Medulla oblongata (tissue), 1 donor: ENCODE data around the gene PICALM.
"Not testable (repeated sequence)": the region's sequence is repeated elsewhere in the genome, so short reads cannot be mapped to it uniquely, and the experiment has no call there.

Experiments
- DNase-seq: peaks from one replicate; pipeline ENCODE4 v3.0.0-alpha.2; 2015; ENCODE audit errors: extremely low spot score

The PICALM gene

DNA sequence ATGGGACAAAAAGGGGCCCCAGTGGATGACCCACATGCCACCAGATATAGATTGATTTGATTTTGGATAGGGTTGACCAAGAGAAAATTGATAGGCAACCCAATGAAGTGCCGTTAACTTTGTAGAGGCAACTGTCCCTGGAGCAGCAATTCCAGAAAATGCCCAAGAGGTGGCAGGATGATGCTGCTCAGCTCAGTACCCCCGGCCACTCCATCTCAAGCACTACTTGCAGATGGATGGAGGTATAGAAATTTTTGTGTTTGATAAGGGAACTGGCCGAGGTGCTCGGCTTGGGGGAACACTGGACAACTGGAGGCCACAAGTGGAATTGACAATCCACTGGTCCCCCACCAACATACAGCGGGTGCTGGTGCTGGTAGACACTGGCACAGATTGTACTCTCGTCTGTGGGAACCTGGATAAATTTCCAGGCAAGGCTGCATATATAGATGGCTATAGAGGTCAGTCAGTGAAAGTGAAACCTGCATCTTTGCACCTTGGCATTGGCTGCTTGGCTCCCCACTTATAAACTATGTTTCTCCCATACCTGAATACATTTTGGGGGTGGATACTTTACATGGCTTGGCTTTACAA lies 127.4 kb downstream of the PICALM start:
- DNase-seq: peak; percentile 76

DNA sequence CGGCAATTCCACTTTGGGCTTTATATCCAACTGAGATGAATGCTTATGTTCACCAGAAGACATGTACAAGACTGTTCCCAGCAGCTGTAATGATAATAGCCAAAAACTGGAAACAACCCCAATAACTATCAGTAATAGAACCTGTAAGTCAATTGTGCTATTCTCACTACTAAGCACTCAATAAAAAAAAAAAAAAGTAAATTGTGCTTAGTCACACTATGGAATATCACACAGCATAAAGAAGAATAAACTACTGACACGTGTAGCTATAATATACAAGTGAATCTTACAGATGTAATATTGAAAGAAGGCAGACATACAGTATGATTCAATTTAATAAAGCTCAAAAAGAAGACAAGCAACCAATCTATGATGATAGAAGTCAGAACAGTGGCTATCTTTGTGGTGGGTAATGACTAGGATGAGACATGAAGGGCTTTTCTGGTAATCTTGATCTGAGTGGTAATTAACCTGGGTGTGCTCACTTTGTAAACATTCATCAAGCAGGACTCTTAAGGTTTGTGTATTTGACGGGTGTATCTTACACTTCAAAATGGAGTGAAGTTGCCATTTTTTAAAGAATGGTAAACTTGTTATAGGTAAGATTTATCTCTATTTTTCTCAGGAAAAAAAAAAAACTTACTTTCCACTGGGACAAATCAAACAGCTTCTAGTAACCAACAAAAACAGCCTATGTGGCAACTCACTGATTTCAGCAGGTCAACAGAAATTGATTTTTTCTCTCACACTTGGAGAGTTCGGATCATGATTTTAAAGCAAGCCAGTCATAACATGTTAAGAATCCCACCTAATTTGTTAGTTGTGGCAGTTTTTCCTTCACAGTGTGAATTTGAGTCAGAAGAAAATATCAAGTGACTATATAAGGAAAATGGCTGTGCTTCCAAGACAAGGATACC lies 129.5 kb downstream of the PICALM start:
- DNase-seq: no peak

GRCh38 chr11:85937835-85938234 lies 131.0 kb downstream of the PICALM start:
- DNase-seq: no peak

DNA sequence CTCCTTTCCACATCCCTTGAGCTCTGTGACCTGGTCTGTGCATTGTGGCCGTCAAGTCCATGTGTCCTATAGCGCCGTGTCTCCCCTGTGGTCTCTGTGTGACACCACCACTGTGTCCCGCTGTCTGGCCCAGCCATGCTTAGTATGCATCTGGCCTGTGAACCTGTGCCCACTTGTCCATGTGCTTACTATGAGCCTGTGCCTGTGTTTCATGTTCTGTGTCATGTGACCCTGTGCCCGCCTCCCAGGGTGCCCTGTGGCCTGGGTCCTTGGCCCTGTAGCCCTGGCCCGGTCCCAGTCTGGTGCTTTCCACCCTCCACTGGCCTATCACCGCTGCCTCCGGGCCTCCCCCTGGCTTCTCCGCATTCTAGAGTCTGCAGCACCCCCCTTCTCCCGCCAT lies 133.1 kb downstream of the PICALM start:
- DNase-seq: no peak

DNA sequence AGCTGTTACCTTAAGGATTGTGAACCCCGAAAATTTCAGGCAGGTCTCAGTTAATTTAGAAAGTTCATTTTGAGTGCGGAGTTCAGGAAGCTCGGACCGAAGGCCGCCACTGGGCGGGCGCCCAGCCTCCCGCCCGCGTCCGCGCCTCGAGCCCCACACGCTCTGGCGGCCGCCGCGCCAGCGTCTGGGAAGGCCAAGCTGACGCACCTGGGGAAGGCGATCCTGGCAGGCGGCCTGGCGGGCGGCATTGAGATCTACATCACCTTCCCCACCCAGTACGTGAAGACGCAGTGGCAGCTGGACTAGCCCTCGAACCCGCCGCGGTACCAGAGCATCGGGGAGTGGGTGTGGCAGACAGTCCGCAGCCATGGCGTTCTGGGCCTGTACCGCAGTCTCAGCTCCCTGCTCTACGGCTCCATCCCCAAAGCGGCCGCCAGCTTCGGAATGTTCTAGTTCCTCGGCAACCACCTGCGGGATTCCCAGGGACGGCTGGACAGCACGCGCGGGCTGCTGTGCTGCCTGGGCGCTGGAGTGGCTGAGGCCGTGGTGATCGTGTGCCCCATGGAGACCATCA lies 134.2 kb downstream of the PICALM start:
- DNase-seq: no peak

- no peak for DNase-seq
These were observed 138.0 kb downstream of the PICALM start for GRCh38 chr11:85930879-85931366.

DNA sequence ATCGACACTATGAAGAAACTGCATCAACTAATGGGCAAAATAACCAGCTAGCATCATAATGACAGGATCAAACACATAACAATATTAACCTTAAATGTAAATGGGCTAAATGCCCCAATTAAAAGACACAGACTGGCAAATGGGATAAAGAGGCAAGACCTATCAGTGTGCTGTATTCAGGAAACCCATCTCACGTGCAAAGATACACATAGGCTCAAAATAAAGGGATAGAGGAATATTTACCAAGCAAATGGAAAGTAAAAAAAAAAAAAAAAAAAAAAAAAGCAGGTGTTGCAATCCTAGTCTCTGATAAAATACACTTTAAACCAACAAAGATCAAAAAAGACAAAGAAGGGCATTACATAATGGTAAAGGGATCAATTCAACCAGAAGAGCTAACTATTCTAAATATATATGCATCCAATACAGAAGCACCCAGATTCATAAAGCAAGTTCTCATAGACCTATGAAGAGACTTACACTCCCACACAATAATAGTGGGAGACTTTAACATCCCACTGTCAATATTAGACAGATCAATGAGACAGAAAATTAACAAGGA lies 142.2 kb downstream of the PICALM start:
- DNase-seq: not testable (repeated sequence)

DNA sequence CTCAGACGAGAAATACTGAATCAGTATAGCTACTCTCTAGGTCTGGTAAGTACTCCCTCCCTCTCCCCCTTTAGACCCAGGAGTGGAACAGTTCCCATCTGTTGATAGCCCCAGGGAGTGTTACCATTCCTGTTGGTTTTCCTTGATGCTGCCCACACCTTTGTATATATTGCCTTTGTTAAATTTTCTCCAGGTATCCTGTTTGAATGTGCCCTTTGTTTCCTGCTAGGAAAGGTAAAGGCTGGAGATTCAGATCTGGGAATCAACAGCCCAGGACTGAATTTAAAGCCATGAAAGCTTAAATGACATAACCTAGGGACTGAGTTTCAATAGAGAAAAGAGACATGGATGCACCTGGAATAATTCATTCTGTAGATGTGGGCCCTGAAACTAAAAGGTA lies 145.4 kb downstream of the PICALM start:
- no peak for DNase-seq

GRCh38 chr11:85922367-85922766 lies 146.5 kb downstream of the PICALM start:
- DNase-seq: no peak

- DNase-seq: no peak
These were observed 149.7 kb downstream of the PICALM start for GRCh38 chr11:85918910-85919794.

- no peak for DNase-seq
These were observed 154.5 kb downstream of the PICALM start for GRCh38 chr11:85914425-85914824.

DNA sequence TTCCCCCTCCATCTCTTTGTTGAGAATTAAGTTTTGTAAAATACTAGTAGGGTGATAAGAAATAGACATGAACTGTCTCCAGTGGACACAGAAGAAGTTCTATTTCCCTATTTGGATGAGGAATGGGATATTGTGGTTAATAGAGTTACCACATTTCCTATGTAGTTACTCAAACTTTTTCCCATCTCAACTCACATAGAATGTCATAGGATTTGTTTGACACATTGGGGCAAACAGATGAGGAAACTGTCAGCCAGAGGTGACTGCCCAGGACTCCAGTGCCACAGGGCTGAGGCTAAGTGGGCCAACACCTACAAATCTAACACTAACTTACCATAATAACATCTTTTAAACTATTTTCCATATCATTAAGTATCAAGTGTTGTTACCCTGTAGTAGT lies 155.4 kb downstream of the PICALM start:
- no peak for DNase-seq

- DNase-seq: no peak
These were observed 156.5 kb downstream of the PICALM start for GRCh38 chr11:85912414-85912813.
